ENCODE measurements around the gene C17orf100. TPM values are rescaled to one million over a fixed set of nuclear protein-coding genes. Genes with fewer than 3 reads are reported as not detected.

Gene C17orf100
- total and polyA plus RNA-seq, 9 of the 15 experiments (the other 6 are each of a cell fraction or from before 2014, with no cell fraction given) = 0.04 to 1.7 (median 0.43) TPM

DNA sequence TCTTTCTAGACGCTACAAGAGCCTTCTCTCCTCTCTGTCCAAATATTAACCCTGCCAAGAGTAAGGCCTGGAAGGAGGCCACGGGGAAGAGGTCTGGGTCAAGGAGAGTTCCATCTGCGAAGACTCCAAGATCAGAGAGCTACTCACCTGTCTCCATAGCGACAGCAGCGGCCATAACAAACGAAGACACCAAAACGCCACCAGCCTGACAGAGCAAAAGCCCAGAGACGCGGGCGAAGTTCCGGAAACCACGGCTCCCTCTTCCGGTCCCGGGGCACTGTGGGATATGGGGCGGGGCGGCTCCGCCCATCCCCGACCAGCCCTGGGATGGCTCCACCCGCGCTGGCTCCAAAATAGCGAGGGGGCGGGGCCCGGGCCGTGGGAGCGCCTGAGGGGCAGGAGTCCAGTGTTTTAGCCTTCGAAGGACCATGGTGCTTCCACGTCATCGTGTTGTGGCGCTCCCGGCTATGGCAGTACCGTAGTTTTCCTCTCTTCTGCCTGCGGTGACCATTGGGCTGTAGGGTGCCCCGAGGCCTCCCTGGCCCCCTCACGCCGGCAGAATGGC is at the start of gene C17orf100, which contains the start of gene MED31 (continued):
- TF ChIP-seq, protein P1, sequence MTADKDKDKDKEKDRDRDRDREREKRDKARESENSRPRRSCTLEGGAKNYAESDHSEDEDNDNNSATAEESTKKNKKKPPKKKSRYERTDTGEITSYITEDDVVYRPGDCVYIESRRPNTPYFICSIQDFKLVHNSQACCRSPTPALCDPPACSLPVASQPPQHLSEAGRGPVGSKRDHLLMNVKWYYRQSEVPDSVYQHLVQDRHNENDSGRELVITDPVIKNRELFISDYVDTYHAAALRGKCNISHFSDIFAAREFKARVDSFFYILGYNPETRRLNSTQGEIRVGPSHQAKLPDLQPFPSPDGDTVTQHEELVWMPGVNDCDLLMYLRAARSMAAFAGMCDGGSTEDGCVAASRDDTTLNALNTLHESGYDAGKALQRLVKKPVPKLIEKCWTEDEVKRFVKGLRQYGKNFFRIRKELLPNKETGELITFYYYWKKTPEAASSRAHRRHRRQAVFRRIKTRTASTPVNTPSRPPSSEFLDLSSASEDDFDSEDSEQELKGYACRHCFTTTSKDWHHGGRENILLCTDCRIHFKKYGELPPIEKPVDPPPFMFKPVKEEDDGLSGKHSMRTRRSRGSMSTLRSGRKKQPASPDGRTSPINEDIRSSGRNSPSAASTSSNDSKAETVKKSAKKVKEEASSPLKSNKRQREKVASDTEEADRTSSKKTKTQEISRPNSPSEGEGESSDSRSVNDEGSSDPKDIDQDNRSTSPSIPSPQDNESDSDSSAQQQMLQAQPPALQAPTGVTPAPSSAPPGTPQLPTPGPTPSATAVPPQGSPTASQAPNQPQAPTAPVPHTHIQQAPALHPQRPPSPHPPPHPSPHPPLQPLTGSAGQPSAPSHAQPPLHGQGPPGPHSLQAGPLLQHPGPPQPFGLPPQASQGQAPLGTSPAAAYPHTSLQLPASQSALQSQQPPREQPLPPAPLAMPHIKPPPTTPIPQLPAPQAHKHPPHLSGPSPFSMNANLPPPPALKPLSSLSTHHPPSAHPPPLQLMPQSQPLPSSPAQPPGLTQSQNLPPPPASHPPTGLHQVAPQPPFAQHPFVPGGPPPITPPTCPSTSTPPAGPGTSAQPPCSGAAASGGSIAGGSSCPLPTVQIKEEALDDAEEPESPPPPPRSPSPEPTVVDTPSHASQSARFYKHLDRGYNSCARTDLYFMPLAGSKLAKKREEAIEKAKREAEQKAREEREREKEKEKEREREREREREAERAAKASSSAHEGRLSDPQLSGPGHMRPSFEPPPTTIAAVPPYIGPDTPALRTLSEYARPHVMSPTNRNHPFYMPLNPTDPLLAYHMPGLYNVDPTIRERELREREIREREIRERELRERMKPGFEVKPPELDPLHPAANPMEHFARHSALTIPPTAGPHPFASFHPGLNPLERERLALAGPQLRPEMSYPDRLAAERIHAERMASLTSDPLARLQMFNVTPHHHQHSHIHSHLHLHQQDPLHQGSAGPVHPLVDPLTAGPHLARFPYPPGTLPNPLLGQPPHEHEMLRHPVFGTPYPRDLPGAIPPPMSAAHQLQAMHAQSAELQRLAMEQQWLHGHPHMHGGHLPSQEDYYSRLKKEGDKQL (CRISPR knock-in tag; IDR thresholded peaks at IDR 0.05; ENCODE audit: borderline replicate concordance) = no peak
- TF ChIP-seq, protein P2, sequence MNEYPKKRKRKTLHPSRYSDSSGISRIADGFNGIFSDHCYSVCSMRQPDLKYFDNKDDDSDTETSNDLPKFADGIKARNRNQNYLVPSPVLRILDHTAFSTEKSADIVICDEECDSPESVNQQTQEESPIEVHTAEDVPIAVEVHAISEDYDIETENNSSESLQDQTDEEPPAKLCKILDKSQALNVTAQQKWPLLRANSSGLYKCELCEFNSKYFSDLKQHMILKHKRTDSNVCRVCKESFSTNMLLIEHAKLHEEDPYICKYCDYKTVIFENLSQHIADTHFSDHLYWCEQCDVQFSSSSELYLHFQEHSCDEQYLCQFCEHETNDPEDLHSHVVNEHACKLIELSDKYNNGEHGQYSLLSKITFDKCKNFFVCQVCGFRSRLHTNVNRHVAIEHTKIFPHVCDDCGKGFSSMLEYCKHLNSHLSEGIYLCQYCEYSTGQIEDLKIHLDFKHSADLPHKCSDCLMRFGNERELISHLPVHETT (CRISPR knock-in tag; conservative IDR thresholded peaks at IDR 0.05 in 1 of 2, IDR thresholded peaks at IDR 0.05 in 1 of 2) = no peak
- TF ChIP-seq, protein P3, sequence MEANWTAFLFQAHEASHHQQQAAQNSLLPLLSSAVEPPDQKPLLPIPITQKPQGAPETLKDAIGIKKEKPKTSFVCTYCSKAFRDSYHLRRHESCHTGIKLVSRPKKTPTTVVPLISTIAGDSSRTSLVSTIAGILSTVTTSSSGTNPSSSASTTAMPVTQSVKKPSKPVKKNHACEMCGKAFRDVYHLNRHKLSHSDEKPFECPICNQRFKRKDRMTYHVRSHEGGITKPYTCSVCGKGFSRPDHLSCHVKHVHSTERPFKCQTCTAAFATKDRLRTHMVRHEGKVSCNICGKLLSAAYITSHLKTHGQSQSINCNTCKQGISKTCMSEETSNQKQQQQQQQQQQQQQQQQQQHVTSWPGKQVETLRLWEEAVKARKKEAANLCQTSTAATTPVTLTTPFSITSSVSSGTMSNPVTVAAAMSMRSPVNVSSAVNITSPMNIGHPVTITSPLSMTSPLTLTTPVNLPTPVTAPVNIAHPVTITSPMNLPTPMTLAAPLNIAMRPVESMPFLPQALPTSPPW (CRISPR knock-in tag; IDR thresholded peaks at IDR 0.05) = peak; percentile 76
- peak; percentile 57; the same call in 1 of the 2 replicates for TF ChIP-seq C11orf30 (IDR thresholded peaks at IDR 0.05; ENCODE audit: low read depth)
- peak; percentile 75 for TF ChIP-seq POLR2G (IDR thresholded peaks at IDR 0.05; ENCODE audit: low read depth, low read length)
- peak; percentile 71; the same call in 1 of the 2 replicates for TF ChIP-seq LCOR (CRISPR knock-in tag; IDR thresholded peaks at IDR 0.05)
- TF ChIP-seq HMGN3 (IDR thresholded peaks at IDR 0.05; ENCODE audit: borderline replicate concordance, extremely low read depth, insufficient read length, low read depth, low read length) = peak; percentile 62
- peak; percentile 45 for TF ChIP-seq TAF1 (IDR thresholded peaks at IDR 0.05; ENCODE audit: control insufficient read depth, extremely low read depth, insufficient read depth, low read length, severe bottlenecking)
- TF ChIP-seq EP300 (IDR thresholded peaks at IDR 0.05; ENCODE audit: low read length) = no peak
- 0 out of 2 replicates have a peak, but pooled peaks have one; percentile 15 for TF ChIP-seq RB1 (IDR thresholded peaks at IDR 0.05; ENCODE audit: low read depth)
- TF ChIP-seq CXXC5 (CRISPR knock-in tag; IDR thresholded peaks at IDR 0.05) = no peak
- TF ChIP-seq, protein P4, sequence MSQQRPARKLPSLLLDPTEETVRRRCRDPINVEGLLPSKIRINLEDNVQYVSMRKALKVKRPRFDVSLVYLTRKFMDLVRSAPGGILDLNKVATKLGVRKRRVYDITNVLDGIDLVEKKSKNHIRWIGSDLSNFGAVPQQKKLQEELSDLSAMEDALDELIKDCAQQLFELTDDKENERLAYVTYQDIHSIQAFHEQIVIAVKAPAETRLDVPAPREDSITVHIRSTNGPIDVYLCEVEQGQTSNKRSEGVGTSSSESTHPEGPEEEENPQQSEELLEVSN (IDR thresholded peaks at IDR 0.05; ENCODE audit: borderline replicate concordance in 1 of 2, extremely low read depth in 1 of 2, insufficient read depth in 1 of 2, insufficient read length in 1 of 2, low read depth in 1 of 2, low read length in 1 of 2, poor library complexity in 1 of 2, severe bottlenecking in 1 of 2) = peak in 1 of 2 experiments; percentile 64

All from K562 (cell line).